HEK293 (cell line): Measurements from ENCODE around the gene UNC5CL.

ENCODE experiments used
- CTCF ChIA-PET: fragments of 350-600 bp; formaldehyde crosslinking; extraction: SDS; loops from one replicate; lab custom pipeline; 2021; ENCODE audit warnings: antibody characterized with exemption; lab: Yijun Ruan, JAX
- POLR2A ChIA-PET: fragments of 300-600 bp; formaldehyde crosslinking; extraction: SDS; loops from one replicate; lab custom pipeline; 2020; ENCODE audit warnings: antibody characterized with exemption, inconsistent platforms; lab: Yijun Ruan, JAX
- H3K27ac ChIP-seq: fragments of 200-500 bp; sonication (Bioruptor generic); 2 replicates; pipeline ENCODE4 v1.5.1; 2014; ENCODE audit warnings: low read depth, low read length, control low read depth, inconsistent platforms; ENCODE audit errors: extremely low read depth
- H3K36me3 ChIP-seq, 2 experiments: fragments of 200-500 bp in 1 of 2; sonication (Bioruptor generic) in 1 of 2; 1 replicate in 1 of 2; 2 replicates in 1 of 2; pipeline ENCODE4 v1.5.1; 2014 to 2017; ENCODE audit warnings: inconsistent platforms in 2 of 2, low read length in 2 of 2; ENCODE audit not compliant: control insufficient read depth in 2 of 2, insufficient read depth in 1 of 2
- H3K4me1 ChIP-seq: fragments of 200-500 bp; sonication (Bioruptor generic); 2 replicates; pipeline ENCODE4 v1.5.1; 2014; ENCODE audit warnings: mild to moderate bottlenecking, low read length, inconsistent platforms; ENCODE audit not compliant: control insufficient read depth, insufficient read depth
- H3K4me3 ChIP-seq: 2 replicates; pipeline ENCODE4 v1.5.1; 2011; ENCODE audit warnings: low read depth, mild to moderate bottlenecking, control low read depth, low read length, moderate library complexity
- H3K9me3 ChIP-seq: fragments of 200-500 bp; sonication (Bioruptor generic); 2 replicates; pipeline ENCODE4 v1.5.1; 2014; ENCODE audit warnings: low read depth, low read length, inconsistent platforms; ENCODE audit not compliant: control insufficient read depth, insufficient read depth
- CTCF ChIP-seq: fragments of 450-650 bp; formaldehyde crosslinking; IDR thresholded peaks from 2 replicates; pipeline ENCODE4 v1.5.1; 2016; ENCODE audit warnings: missing biosample characterization, missing genetic modification characterization
- GLIS1 ChIP-seq: fragments of 450-650 bp; formaldehyde crosslinking; IDR thresholded peaks from 2 replicates; pipeline ENCODE4 v1.5.1; 2016; ENCODE audit warnings: missing biosample characterization, missing genetic modification characterization
- IKZF3 ChIP-seq: fragments of 450-650 bp; IDR thresholded peaks from 2 replicates; pipeline ENCODE4 v1.5.0; 2018; ENCODE audit warnings: missing biosample characterization, mild to moderate bottlenecking, missing genetic modification characterization, moderate library complexity
- KLF1 ChIP-seq: fragments of 450-650 bp; formaldehyde crosslinking; IDR thresholded peaks from 2 replicates; pipeline ENCODE4 v1.5.1; 2016; ENCODE audit warnings: missing biosample characterization, missing genetic modification characterization
- KLF17 ChIP-seq: fragments of 450-650 bp; formaldehyde crosslinking; IDR thresholded peaks from 2 replicates; pipeline ENCODE4 v1.5.1; 2016; ENCODE audit warnings: missing biosample characterization, missing genetic modification characterization
- PRDM1 ChIP-seq: fragments of 450-650 bp; formaldehyde crosslinking; IDR thresholded peaks from 2 replicates; pipeline ENCODE4; 2016; ENCODE audit warnings: missing biosample characterization, missing genetic modification characterization
- PRDM10 ChIP-seq: fragments of 450-650 bp; formaldehyde crosslinking; IDR thresholded peaks from 2 replicates; pipeline ENCODE4 v1.5.1; 2016; ENCODE audit warnings: missing biosample characterization, missing genetic modification characterization
- SP2 ChIP-seq: fragments of 450-650 bp; formaldehyde crosslinking; IDR thresholded peaks from 2 replicates; pipeline ENCODE4 v1.5.1; 2016; ENCODE audit warnings: missing biosample characterization, missing genetic modification characterization
- ZBTB1 ChIP-seq: fragments of 450-650 bp; formaldehyde crosslinking; IDR thresholded peaks from 2 replicates; pipeline ENCODE4 v1.5.1; 2016; ENCODE audit warnings: missing biosample characterization, missing genetic modification characterization
- ZBTB11 ChIP-seq: fragments of 450-650 bp; formaldehyde crosslinking; conservative IDR thresholded peaks from 2 replicates; pipeline ENCODE4 v1.5.1; 2016; ENCODE audit warnings: low read depth, missing biosample characterization, missing genetic modification characterization
- ZBTB17 ChIP-seq: fragments of 450-650 bp; formaldehyde crosslinking; IDR thresholded peaks from 2 replicates; pipeline ENCODE4 v1.5.1; 2016; ENCODE audit warnings: missing biosample characterization, missing genetic modification characterization
- ZBTB20 ChIP-seq: fragments of 450-650 bp; formaldehyde crosslinking; IDR thresholded peaks from 2 replicates; pipeline ENCODE4 v1.5.1; 2016; ENCODE audit warnings: missing biosample characterization, missing genetic modification characterization
- ZBTB21 ChIP-seq: fragments of 450-650 bp; formaldehyde crosslinking; IDR thresholded peaks from 2 replicates; pipeline ENCODE4 v1.5.1; 2017; ENCODE audit warnings: missing biosample characterization, missing genetic modification characterization
- ZBTB48 ChIP-seq: fragments of 450-650 bp; formaldehyde crosslinking; IDR thresholded peaks from 2 replicates; pipeline ENCODE4 v1.5.1; 2016; ENCODE audit warnings: missing biosample characterization, missing genetic modification characterization
- ZFP41 ChIP-seq: fragments of 450-650 bp; formaldehyde crosslinking; IDR thresholded peaks from 2 replicates; pipeline ENCODE4 v1.5.1; 2016; ENCODE audit warnings: missing biosample characterization, missing genetic modification characterization, borderline replicate concordance
- ZNF132 ChIP-seq: fragments of 450-650 bp; formaldehyde crosslinking; IDR thresholded peaks from 2 replicates; pipeline ENCODE4 v1.5.1; 2017; ENCODE audit warnings: missing biosample characterization, missing genetic modification characterization, borderline replicate concordance
- ZNF146 ChIP-seq: fragments of 450-650 bp; formaldehyde crosslinking; IDR thresholded peaks from 2 replicates; pipeline ENCODE4 v1.5.1; 2016; ENCODE audit warnings: missing biosample characterization, missing genetic modification characterization
- ZNF404 ChIP-seq: fragments of 450-650 bp; formaldehyde crosslinking; IDR thresholded peaks from 2 replicates; pipeline ENCODE4 v1.5.1; 2017; ENCODE audit warnings: missing biosample characterization, missing genetic modification characterization
- ZNF473 ChIP-seq: fragments of 450-650 bp; formaldehyde crosslinking; IDR thresholded peaks from 2 replicates; pipeline ENCODE4 v1.5.1; 2017; ENCODE audit warnings: missing biosample characterization, missing genetic modification characterization
- ZNF521 ChIP-seq: fragments of 450-650 bp; formaldehyde crosslinking; IDR thresholded peaks from 2 replicates; pipeline ENCODE4 v1.5.1; 2017; ENCODE audit warnings: missing biosample characterization, mild to moderate bottlenecking, missing genetic modification characterization
- ZNF585B ChIP-seq: fragments of 450-650 bp; formaldehyde crosslinking; IDR thresholded peaks from 2 replicates; pipeline ENCODE4 v1.5.1; 2016; ENCODE audit warnings: missing biosample characterization, missing genetic modification characterization
- ZNF629 ChIP-seq: fragments of 450-650 bp; formaldehyde crosslinking; IDR thresholded peaks from 2 replicates; pipeline ENCODE4 v1.5.1; 2017; ENCODE audit warnings: missing biosample characterization, missing genetic modification characterization
- ZNF654 ChIP-seq: fragments of 450-650 bp; formaldehyde crosslinking; IDR thresholded peaks from 2 replicates; pipeline ENCODE4 v1.5.1; 2016; ENCODE audit warnings: low read depth, missing biosample characterization, missing genetic modification characterization
- ZNF660 ChIP-seq: fragments of 450-650 bp; IDR thresholded peaks from 2 replicates; pipeline ENCODE4 v1.5.1; 2018; ENCODE audit warnings: missing biosample characterization, mild to moderate bottlenecking, missing genetic modification characterization
- ZSCAN5A ChIP-seq: fragments of 450-650 bp; formaldehyde crosslinking; IDR thresholded peaks from 2 replicates; pipeline ENCODE4 v1.5.1; 2016; ENCODE audit warnings: missing biosample characterization, missing genetic modification characterization

Gene UNC5CL

GRCh38 chr6:40999569-40999968 lies 39.5 kb downstream of the UNC5CL start:
- no peak overlapping the region for H3K27ac ChIP-seq
- CTCF ChIA-PET: interaction anchor here (0.6 to 4.9 kb wide), 14 partner anchors 9 to 1143 kb away, joined by 3 to 40 read pairs (median 4); no protein-coding TSS in a partner anchor
- peaks cover 20% of the 10 kb centered on the region for H3K4me1 ChIP-seq
- peak; percentile 63; the same call in 1 of the 2 replicates for TF ChIP-seq CTCF (tag by site-specific recombination)
- TF ChIP-seq ZBTB48 (tag by site-specific recombination): peak; percentile 52; the same call in 1 of the 2 replicates
- peak; percentile 5; the same call in 1 of the 2 replicates for TF ChIP-seq ZNF654 (tag by site-specific recombination)
- TF ChIP-seq ZNF660 (tag by site-specific recombination): peak; percentile 43; the same call in 1 of the 2 replicates
- peak; percentile 26; the same call in 1 of the 2 replicates for TF ChIP-seq ZBTB17 (tag by site-specific recombination)
- no peak for TF ChIP-seq KLF1 (tag by site-specific recombination)
- no peak for TF ChIP-seq ZNF629 (tag by site-specific recombination)
- no peak for TF ChIP-seq ZNF404
- no peak for TF ChIP-seq ZFP41
- TF ChIP-seq GLIS1 (tag by site-specific recombination): no peak
- no peak for TF ChIP-seq ZNF521 (tag by site-specific recombination)
- TF ChIP-seq IKZF3: no peak
- peak; percentile 67; the same call in 1 of the 2 replicates for TF ChIP-seq PRDM1 (tag by site-specific recombination)
- TF ChIP-seq ZNF473 (tag by site-specific recombination): no peak
- H3K9me3 ChIP-seq: no peaks in the 10 kb centered on the region
- no peaks in the 10 kb centered on the region for H3K36me3 ChIP-seq
- H3K4me3 ChIP-seq: no peak overlapping the region
- POLR2A ChIA-PET: interaction anchor here (0.7 kb wide), 1 partner anchor 73 kb away, joined by 3 read pairs; the partner anchor contains the start of gene OARD1

GRCh38 chr6:40998661-40999060 lies 40.4 kb downstream of the UNC5CL start:
- Histone ChIP-seq H3K36me3 (no peaks in the 10 kb centered on the region), H3K4me1 (peaks cover 20% of the 10 kb centered on the region), H3K4me3 (no peak overlapping the region), H3K9me3 (no peaks in the 10 kb centered on the region), H3K27ac (no peak overlapping the region)
- POLR2A ChIA-PET: interaction anchor here (0.6 to 1.8 kb wide), 3 partner anchors 10 to 78 kb away, joined by 4 to 8 read pairs (median 5); partner anchors contain the start of genes NFYA and OARD1
- CTCF ChIA-PET: interaction anchor here (0.5 to 4.9 kb wide), 18 partner anchors 10 to 769 kb away, joined by 3 to 40 read pairs (median 5); no protein-coding TSS in a partner anchor
- no peak for TF ChIP-seq ZNF585B (tag by site-specific recombination)
- no peak for TF ChIP-seq PRDM10 (tag by site-specific recombination)
- no peak for TF ChIP-seq ZBTB20 (tag by site-specific recombination)
- TF ChIP-seq ZBTB21 (tag by site-specific recombination): no peak
- no peak for TF ChIP-seq ZNF473 (tag by site-specific recombination)
- no peak for TF ChIP-seq ZBTB11
- TF ChIP-seq ZNF629 (tag by site-specific recombination): no peak
- no peak for TF ChIP-seq KLF17 (tag by site-specific recombination)
- no peak for TF ChIP-seq ZSCAN5A (tag by site-specific recombination)
- TF ChIP-seq ZNF132 (tag by site-specific recombination): no peak
- no peak for TF ChIP-seq SP2 (tag by site-specific recombination)
- TF ChIP-seq ZNF146: no peak
- TF ChIP-seq ZBTB1 (tag by site-specific recombination): no peak
